OCI-LY7 (cell line): ENCODE measurements around the gene SORBS2.

Experiments used
- EZH2phosphoT487 ChIP-seq: fragments of 200-600 bp; sonication (generic); IDR thresholded peaks from 2 replicates; pipeline ENCODE4 v1.6.1; 2018; ENCODE audit warnings: low read depth, borderline replicate concordance, mild to moderate bottlenecking, mixed run types, antibody characterized with exemption, low read length, moderate library complexity, mixed read lengths
- TF ChIP-seq, protein P1 (sequence below): fragments of 200-600 bp; sonication (generic); conservative IDR thresholded peaks from 2 replicates; pipeline ENCODE4 v1.5.1; 2014; ENCODE audit warnings: mild to moderate bottlenecking, antibody characterized with exemption, low read length, moderate library complexity, mixed read lengths

DNA sequence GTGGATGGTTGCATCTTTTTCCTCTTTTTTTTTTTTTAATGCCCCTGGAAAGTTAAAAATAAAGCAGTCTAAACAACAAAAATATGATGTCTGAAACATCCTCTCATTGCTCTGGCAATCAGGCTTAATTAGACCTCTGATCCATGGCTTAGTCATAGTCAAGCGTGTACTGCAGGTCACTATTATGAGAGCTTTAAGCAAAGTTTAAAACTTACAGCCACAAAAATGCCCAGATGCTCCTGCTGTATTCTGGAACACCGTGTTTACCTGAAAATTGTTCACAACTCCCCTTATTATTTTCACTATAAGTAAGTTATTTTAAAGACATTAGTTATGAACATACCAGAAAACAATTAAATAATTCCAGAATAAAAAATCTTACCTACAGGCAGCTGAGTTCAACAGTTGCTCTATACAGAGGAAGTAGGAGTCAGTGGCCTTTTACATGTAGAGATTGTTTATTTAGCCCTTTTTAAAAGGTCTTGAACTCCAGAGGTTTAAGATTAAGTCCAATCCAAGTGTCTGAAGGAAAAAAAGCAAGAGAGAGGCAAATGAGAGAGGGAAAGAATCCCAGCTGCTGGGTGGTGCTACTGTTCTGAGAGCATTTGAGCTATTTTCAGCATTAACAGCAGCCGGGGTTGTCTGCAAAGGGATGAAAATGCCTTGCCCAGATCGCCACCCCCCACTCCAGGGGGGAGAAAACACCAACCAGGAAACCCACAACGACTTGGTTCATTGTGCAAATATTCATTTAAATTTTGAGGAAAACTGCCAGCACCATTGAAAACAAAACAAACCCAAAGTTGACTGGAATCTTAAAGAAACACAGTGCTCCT, 36.9 kb downstream of the SORBS2 start:
- TF ChIP-seq, protein P1, sequence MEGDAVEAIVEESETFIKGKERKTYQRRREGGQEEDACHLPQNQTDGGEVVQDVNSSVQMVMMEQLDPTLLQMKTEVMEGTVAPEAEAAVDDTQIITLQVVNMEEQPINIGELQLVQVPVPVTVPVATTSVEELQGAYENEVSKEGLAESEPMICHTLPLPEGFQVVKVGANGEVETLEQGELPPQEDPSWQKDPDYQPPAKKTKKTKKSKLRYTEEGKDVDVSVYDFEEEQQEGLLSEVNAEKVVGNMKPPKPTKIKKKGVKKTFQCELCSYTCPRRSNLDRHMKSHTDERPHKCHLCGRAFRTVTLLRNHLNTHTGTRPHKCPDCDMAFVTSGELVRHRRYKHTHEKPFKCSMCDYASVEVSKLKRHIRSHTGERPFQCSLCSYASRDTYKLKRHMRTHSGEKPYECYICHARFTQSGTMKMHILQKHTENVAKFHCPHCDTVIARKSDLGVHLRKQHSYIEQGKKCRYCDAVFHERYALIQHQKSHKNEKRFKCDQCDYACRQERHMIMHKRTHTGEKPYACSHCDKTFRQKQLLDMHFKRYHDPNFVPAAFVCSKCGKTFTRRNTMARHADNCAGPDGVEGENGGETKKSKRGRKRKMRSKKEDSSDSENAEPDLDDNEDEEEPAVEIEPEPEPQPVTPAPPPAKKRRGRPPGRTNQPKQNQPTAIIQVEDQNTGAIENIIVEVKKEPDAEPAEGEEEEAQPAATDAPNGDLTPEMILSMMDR: no peak
- no peak for TF ChIP-seq EZH2phosphoT487
